GM19328 (cell line): Measurements from ENCODE around the gene GRIN2A.

Source experiments
- ATAC-seq: cut with Tn5 transposase; IDR thresholded peaks from one replicate; pipeline ENCODE4 v1.9.1; 2021; ENCODE audit warnings: mild to moderate bottlenecking, moderate library complexity; ENCODE audit not compliant: unreplicated experiment

The GRIN2A gene

DNA sequence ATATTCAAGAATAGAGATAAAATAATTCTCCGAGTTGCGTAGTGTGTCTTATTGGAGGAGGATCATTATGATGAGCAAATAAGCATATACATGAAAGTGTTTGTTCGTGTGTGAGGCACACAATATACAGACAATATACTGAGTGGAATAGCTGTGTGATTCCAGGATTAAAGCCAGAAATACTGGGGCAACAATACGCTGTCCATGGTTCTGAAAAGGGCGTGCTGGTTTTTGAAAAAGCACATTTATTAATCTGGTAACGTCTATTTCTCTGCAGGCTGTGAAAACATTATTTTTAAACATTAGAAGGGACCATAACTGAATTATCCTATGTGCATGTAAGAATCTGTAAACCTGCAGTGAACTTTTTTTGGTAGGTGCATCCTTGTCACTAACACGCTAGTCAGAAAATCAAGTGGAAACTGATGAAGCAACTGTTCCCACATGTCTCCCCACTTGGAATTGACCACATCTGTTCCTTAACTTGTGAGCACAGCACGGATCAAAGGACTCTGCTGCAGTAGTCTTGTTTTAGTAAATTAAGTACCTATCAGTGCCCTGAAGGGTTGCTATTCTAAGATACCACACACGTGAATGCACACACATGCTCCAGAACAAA lies 346.0 kb downstream of the GRIN2A start:
- no peak for ATAC-seq

DNA sequence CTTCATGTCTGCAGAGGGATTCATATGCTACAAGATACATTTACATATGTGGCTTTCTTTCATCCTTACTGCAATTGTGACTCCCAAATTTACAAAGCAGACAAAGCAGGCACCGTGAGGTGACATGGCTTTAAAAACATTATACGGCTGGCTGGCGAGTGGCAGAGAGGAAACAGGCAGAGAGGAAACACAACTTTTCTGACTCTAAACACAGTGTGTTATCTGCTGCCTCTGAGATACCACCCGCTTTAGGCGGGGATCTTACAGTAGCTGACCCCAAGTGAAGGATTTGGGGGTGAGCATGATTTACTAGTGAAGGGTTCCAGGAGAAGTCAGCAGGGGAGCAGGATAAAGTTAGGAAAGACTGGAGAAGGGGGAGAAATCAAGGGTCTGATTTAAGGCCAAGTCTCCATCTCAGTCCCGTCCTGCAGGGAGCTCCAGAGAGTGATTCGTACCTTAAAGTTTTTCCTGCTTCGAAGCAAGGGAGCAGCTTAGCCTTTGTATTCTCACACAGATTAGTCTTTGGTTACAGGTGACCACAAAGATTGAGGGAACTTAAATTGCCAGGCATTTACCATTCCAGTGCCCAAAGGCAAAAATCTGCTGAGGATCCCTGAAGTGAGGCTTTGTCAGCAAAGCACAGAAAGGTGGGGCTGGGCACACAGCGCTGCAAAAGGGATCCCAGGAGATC lies 355.0 kb downstream of the GRIN2A start:
- ATAC-seq: no peak

DNA sequence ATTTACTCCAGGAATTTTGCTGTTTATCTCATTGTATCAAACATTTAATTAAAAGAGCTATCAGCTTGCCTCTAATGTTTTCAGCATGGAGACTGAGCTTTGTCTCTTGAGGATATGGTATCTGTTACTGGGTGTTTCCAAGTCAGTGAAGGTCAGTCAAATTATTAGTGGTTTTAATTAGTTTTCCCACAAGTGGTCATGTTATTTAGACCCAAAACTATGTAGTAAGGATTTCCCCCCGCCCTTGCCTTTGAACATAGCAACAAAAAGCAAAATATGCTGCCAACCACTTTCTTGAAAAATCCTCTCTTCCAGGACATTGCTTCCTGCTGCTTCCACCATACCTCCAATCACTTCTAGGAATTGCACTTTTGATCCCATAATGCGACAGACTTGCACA lies 355.6 kb downstream of the GRIN2A start:
- ATAC-seq: no peak

GRCh38 chr16:9824200-9825068 lies 357.8 kb downstream of the GRIN2A start:
- ATAC-seq: no peak

GRCh38 chr16:9823510-9823909 lies 358.7 kb downstream of the GRIN2A start:
- ATAC-seq: no peak

DNA sequence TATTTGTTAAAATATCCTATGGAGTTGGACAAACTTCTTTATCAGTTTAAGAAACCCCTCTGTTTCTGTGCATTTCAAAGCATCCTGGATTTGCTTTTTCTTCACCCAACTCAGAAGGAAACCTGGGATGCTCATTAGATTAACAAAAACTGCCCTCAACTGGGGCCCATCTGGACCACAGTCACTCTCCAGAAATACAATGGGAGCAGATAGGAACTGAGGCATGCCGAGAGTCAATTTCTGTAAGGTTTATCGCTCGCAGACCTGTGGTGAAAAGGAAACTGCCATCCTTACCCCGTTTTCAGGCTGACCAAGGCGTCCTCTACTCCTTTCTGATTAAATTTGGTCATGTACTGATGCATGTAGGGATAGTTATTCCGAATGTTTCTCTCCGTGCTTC lies 360.3 kb downstream of the GRIN2A start:
- no peak for ATAC-seq

GRCh38 chr16:9821331-9821730 lies 360.9 kb downstream of the GRIN2A start:
- ATAC-seq: no peak

- ATAC-seq: no peak
Observed at GRCh38 chr16:9820476-9821246, 361.6 kb downstream of the GRIN2A start.

GRCh38 chr16:9818702-9819101 lies 363.5 kb downstream of the GRIN2A start:
- no peak for ATAC-seq

- ATAC-seq: no peak
Observed at GRCh38 chr16:9817586-9817985, 364.6 kb downstream of the GRIN2A start.

DNA sequence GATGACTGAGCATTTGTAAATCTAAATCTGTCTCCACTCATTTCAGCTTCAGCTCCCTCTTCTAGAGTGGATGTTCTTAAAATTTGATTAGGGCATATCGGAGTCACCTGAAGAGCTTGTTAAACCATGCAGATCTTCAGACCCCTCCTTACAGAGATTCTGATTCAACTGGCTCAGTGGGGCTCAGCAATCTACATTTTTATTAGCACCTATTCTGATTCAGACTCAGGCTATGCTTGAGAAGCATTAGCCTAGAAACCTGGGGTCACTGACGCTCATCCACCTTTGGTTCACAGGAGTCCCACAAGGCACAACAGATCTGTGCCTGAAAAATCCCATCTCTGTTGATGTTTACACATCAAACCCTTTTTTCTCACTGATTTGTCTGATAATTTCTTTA lies 365.6 kb downstream of the GRIN2A start:
- no peak for ATAC-seq

GRCh38 chr16:9813665-9814064 lies 368.6 kb downstream of the GRIN2A start:
- no peak for ATAC-seq

DNA sequence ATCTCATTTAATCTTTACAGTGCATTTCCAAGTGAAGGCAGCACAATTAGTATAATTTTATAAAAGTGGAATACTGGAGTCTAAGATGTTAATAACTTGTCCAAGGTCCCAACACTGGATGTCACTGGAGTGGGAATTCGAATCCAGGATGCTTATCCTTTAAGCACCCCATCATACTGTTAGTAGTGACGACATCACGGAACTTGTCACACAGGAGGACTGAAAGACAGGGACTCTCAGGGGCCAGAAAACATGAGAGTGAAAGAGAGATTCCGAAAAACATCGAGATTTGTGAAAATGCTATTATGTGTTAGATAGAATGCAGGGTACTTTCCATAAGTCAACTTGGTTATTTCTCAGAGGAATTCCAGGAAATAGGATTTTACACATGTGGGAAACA lies 374.0 kb downstream of the GRIN2A start:
- no peak for ATAC-seq

GRCh38 chr16:9807302-9807701 lies 374.9 kb downstream of the GRIN2A start:
- no peak for ATAC-seq

DNA sequence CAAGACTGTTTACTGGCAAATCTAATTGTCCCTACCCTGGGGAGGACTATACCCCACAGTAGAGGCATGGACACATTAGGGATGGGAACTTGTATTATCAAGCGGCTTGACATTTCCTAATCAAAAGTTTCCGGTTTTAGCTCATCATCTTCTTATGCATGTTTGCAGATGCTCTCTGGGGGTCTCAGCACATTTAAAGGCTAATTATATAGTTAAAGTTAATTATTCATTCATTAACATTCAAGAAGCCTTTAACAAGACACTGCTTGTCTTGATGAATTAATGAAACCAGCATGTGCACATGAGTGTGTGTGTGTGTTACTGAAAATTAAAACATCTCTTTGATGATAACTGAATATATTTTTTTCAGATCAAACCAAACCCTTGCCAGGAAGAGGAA lies 377.1 kb downstream of the GRIN2A start:
- ATAC-seq: no peak

DNA sequence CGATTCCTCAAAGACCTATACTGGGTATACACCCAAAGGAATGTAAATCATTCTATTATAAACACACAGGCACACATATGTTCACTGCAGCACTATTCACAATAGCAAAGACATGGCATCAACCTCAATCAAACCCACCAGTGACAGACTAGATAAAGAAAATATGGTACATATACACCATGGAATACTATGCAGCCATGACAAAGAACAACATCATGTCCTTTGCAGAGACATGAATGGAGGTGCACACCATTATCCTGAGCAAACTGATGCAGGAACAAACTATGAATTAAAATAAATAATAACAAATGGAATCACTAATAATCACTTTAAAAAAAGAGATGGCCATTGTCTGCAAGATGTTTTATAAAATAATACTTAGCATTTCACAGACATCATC lies 380.1 kb downstream of the GRIN2A start:
- ATAC-seq: no peak

DNA sequence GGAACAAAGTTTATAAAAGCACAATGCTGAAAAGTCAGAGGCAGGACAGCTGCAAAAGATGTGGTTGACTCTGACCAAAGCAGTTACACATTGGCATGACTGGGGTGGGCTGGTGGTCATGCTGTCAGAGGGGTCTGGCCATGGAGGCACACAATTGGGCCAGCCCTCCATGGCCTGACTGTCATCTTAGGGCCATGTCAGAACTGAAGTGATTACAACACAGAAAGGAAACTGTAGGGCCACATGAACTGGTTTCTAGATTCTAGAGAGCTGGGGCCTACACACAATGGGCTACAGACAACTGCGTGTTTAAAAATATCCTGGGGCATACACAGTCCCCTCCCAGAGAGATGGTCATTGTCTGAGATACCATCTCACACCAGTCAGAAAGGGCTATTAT lies 380.6 kb downstream of the GRIN2A start:
- no peak for ATAC-seq

DNA sequence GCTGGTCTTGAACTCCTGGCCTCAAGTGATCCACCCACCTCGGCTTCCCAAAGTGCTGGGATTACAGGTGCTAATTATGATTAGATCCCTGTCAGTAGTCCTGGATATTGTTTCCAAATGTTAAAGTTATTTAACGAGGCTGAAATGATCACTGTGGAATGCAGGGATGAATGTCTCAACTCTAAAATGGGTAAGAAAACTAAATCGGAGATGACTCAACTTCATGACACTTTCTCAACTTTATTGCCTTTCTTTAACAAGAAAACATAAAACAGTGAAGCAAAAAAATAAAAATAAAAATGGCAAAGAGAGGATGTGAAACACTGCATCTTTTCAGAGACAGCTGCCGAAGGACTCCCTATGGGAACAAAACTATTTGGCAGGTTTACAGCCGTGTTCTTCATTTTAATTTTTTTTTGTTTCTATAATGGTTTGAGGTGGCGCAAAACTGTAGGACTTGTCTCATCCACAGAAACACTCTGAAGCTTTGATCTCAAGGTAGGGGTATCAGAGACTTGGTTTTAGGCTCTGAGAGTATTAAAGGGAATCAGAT lies 382.0 kb downstream of the GRIN2A start:
- no peak for ATAC-seq

- ATAC-seq: no peak
Observed at GRCh38 chr16:9798952-9799580, 383.2 kb downstream of the GRIN2A start.

DNA sequence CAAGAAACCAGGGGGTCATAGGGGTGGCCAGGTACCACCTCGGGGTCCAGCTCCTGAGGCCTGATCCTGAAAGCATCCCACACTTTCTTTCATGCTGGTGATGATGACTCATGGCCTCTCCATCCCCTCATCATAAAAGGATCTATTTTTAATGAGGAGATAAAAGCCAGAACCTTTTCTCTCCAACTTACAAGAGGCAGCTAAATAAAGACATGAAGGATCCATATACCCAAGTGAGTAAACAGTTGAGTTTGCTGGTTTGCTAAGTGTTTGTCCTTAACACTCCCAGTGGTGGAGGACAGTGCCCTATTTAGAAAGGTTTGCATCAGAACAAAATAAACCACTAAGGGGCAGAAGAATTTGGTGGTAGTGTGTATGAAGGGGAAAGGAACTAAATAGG lies 383.8 kb downstream of the GRIN2A start:
- no peak for ATAC-seq
